H1 (cell line): ENCODE results near the gene NHLH2.

Experiments used
- CHD1 ChIP-seq: IDR thresholded peaks from 2 replicates; pipeline ENCODE4 v1.6.1; 2012; ENCODE audit warnings: low read depth, low read length, improper control_type of control experiment
- EGR1 ChIP-seq: IDR thresholded peaks from 2 replicates; pipeline ENCODE4 v1.6.1; 2011; ENCODE audit warnings: low read depth, low read length, borderline replicate concordance
- EP300 ChIP-seq, 2 experiments: IDR thresholded peaks; 1 replicate in 1 of 2; 2 replicates in 1 of 2; pipeline ENCODE4 v1.6.1; 2011 to 2012; ENCODE audit warnings: low read depth in 2 of 2, low read length in 2 of 2, mild to moderate bottlenecking in 2 of 2, borderline replicate concordance in 1 of 2, inconsistent platforms in 1 of 2, moderate library complexity in 1 of 2
- JUN ChIP-seq: IDR thresholded peaks from 2 replicates; pipeline ENCODE4 v1.6.1; 2011; ENCODE audit warnings: low read depth, mild to moderate bottlenecking, improper control_type of control experiment, low read length
- RFX5 ChIP-seq: IDR thresholded peaks from 2 replicates; pipeline ENCODE4 v1.6.1; 2011; ENCODE audit warnings: low read depth, low read length, improper control_type of control experiment, borderline replicate concordance
- SP1 ChIP-seq: IDR thresholded peaks from 2 replicates; pipeline ENCODE4 v1.6.1; 2011; ENCODE audit warnings: low read depth, low read length
- SP4 ChIP-seq: IDR thresholded peaks from 2 replicates; pipeline ENCODE4 v1.6.1; 2012; ENCODE audit warnings: low read length, inconsistent platforms
- TF ChIP-seq, protein P1 (sequence below), 3 experiments: IDR thresholded peaks; 1 replicate in 2 of 3; 2 replicates in 1 of 3; pipeline versions ENCODE4 v1.5.1 to v1.6.1; 2011; ENCODE audit warnings: low read length in 3 of 3, mild to moderate bottlenecking in 3 of 3, inconsistent platforms in 2 of 3, low read depth in 1 of 3, moderate library complexity in 1 of 3; ENCODE audit not compliant: insufficient read depth in 1 of 3; ENCODE audit errors: control extremely low read depth in 1 of 3
- TF ChIP-seq, protein P2 (sequence below): IDR thresholded peaks from 2 replicates; pipeline ENCODE4 v1.6.1; 2012; ENCODE audit warnings: low read length, inconsistent platforms

DNA sequence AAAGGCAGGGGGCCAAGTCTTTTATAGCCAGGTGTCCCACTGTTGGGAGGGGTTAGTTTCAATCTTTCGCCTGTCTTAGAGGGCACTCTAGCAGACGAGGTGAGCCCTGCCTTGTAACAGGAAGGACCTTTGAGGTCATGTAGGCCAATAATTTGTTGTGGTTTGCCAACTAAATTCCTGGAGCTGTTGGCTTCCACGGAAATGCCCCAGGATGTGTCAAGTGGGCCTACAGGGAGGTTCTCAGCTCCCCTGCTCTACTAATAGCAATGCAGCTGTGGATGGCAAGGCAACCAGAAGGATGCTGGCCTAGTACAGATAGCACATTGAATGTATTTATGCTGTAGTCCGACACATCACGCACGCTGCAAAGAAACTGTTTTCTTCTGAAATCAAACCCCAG, 50.1 kb downstream of the NHLH2 start:
- no peak for TF ChIP-seq SP1
- TF ChIP-seq EP300 (IDR thresholded peaks at IDR 0.05; ENCODE audit: borderline replicate concordance in 1 of 2, low read depth in 2 of 2, low read length in 2 of 2), result no peak
- TF ChIP-seq SP4, result no peak
- no peak for TF ChIP-seq CHD1
- TF ChIP-seq JUN, result no peak
- TF ChIP-seq, protein P1, sequence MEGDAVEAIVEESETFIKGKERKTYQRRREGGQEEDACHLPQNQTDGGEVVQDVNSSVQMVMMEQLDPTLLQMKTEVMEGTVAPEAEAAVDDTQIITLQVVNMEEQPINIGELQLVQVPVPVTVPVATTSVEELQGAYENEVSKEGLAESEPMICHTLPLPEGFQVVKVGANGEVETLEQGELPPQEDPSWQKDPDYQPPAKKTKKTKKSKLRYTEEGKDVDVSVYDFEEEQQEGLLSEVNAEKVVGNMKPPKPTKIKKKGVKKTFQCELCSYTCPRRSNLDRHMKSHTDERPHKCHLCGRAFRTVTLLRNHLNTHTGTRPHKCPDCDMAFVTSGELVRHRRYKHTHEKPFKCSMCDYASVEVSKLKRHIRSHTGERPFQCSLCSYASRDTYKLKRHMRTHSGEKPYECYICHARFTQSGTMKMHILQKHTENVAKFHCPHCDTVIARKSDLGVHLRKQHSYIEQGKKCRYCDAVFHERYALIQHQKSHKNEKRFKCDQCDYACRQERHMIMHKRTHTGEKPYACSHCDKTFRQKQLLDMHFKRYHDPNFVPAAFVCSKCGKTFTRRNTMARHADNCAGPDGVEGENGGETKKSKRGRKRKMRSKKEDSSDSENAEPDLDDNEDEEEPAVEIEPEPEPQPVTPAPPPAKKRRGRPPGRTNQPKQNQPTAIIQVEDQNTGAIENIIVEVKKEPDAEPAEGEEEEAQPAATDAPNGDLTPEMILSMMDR (IDR thresholded peaks at IDR 0.05; ENCODE audit: control extremely low read depth in 1 of 3, insufficient read depth in 1 of 3, low read depth in 1 of 3, low read length in 3 of 3), result no peak
- TF ChIP-seq, protein P2, sequence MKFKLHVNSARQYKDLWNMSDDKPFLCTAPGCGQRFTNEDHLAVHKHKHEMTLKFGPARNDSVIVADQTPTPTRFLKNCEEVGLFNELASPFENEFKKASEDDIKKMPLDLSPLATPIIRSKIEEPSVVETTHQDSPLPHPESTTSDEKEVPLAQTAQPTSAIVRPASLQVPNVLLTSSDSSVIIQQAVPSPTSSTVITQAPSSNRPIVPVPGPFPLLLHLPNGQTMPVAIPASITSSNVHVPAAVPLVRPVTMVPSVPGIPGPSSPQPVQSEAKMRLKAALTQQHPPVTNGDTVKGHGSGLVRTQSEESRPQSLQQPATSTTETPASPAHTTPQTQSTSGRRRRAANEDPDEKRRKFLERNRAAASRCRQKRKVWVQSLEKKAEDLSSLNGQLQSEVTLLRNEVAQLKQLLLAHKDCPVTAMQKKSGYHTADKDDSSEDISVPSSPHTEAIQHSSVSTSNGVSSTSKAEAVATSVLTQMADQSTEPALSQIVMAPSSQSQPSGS, result no peak
- TF ChIP-seq RFX5, result no peak
- TF ChIP-seq EGR1, result no peak
